Measurements from ENCODE around the gene JCAD. TPM values are rescaled to one million over a fixed set of nuclear protein-coding genes. Genes with fewer than 3 reads are reported as not detected.
A peak's percentile ranks its signal among the peaks of the same experiment; 100 is the strongest.
"Not testable (repeated sequence)": the region's sequence is repeated elsewhere in the genome, so short reads cannot be mapped to it uniquely, and the experiment has no call there.

Gene JCAD
- total RNA-seq, 1 donor from 2014 or later = 26.1 TPM

- DNase-seq = no peak
Observed at GRCh38 chr10:29987471-29987870, 71.9 kb downstream of the JCAD start.

GRCh38 chr10:29982997-29983648, 76.3 kb downstream of the JCAD start:
- no peak for DNase-seq

GRCh38 chr10:29981510-29981909, 77.9 kb downstream of the JCAD start:
- no peak for DNase-seq

GRCh38 chr10:29980084-29980483, 79.3 kb downstream of the JCAD start:
- DNase-seq = no peak

- DNase-seq = not testable (repeated sequence)
Observed at GRCh38 chr10:29979421-29979779, 80.0 kb downstream of the JCAD start.

- DNase-seq = no peak
Observed at GRCh38 chr10:29977171-29977570, 82.2 kb downstream of the JCAD start.

- DNase-seq = no peak
Observed at GRCh38 chr10:29976134-29976533, 83.3 kb downstream of the JCAD start.

- DNase-seq = no peak
Observed at GRCh38 chr10:29974773-29975172, 84.6 kb downstream of the JCAD start.

GRCh38 chr10:29973921-29974320, 85.5 kb downstream of the JCAD start:
- DNase-seq = peak; percentile 69

GRCh38 chr10:29970576-29970975, 88.8 kb downstream of the JCAD start:
- no peak for DNase-seq

- no peak for DNase-seq
Observed at GRCh38 chr10:29970012-29970396, 89.4 kb downstream of the JCAD start.

- peak; percentile 77 for DNase-seq
Observed at GRCh38 chr10:29969255-29970011, 90.0 kb downstream of the JCAD start.

GRCh38 chr10:29968585-29968984, 90.8 kb downstream of the JCAD start:
- no peak for DNase-seq

- no peak for DNase-seq
Observed at GRCh38 chr10:29966269-29966668, 93.1 kb downstream of the JCAD start.
